IMR-90 (cell line): ENCODE measurements around the gene MAJIN. TPM values are rescaled to one million over a fixed set of nuclear protein-coding genes. Genes with fewer than 3 reads are reported as not detected.

Experiments
- ATAC-seq: fragments of 200-7000 bp; cut with Tn5 transposase; 2 replicates; pipeline ENCODE4 v1.9.1; 2020; ENCODE audit warnings: low read depth, mild to moderate bottlenecking, moderate library complexity
- BruUV-seq: library from RNA; stranded (reverse); fragments of 400-500 nt; replicated peaks from 2 replicates; lab custom pipeline; 2021; lab: Mats Ljungman, UMichigan
- CTCF ChIA-PET: fragments of 300-600 bp; formaldehyde crosslinking; extraction: SDS; loops from one replicate; lab custom pipeline; 2021; ENCODE audit warnings: antibody characterized with exemption; lab: Yijun Ruan, JAX
- POLR2A ChIA-PET: fragments of 300-600 bp; sonication (Branson Sonifier 250); formaldehyde crosslinking; loops from one replicate; lab custom pipeline; 2022; ENCODE audit warnings: antibody characterized with exemption; ENCODE audit not compliant: unreplicated experiment; lab: Charles Lee
- DNase-seq: peaks from one replicate; pipeline ENCODE4 v3.0.0; 2013
- H2AFZ ChIP-seq: replicated peaks from 2 replicates; pipeline ENCODE3; 2013; ENCODE audit warnings: low read length, mild to moderate bottlenecking; ENCODE audit not compliant: poor library complexity
- H2AK5ac ChIP-seq: 2 replicates; pipeline ENCODE4 v1.6.1; 2013; ENCODE audit warnings: low read depth, low read length, inconsistent platforms
- H2AK9ac ChIP-seq: replicated peaks from 2 replicates; pipeline ENCODE3; 2013; ENCODE audit warnings: mild to moderate bottlenecking, low read depth, low read length, moderate library complexity; ENCODE audit not compliant: poor library complexity
- H2BK120ac ChIP-seq: 2 replicates; pipeline ENCODE4 v1.6.1; 2013; ENCODE audit warnings: low read depth, low read length, inconsistent platforms
- H2BK15ac ChIP-seq: 3 replicates; pipeline ENCODE4 v1.6.1; 2013; ENCODE audit warnings: low read depth, low read length, inconsistent platforms
- H2BK20ac ChIP-seq: 2 replicates; pipeline ENCODE4 v1.6.1; 2013; ENCODE audit warnings: low read depth, mild to moderate bottlenecking, inconsistent platforms, low read length, moderate library complexity
- H2BK5ac ChIP-seq: 2 replicates; pipeline ENCODE4 v1.6.1; 2013; ENCODE audit warnings: mild to moderate bottlenecking, low read depth, low read length, inconsistent platforms; ENCODE audit not compliant: poor library complexity, severe bottlenecking
- H3K14ac ChIP-seq: replicated peaks from 2 replicates; pipeline ENCODE4 v1.6.1; 2013; ENCODE audit warnings: low read depth, low read length, inconsistent platforms
- H3K18ac ChIP-seq: 2 replicates; pipeline ENCODE4 v1.6.1; 2013; ENCODE audit warnings: low read depth, low read length, control low read depth
- H3K23ac ChIP-seq: 2 replicates; pipeline ENCODE4 v1.6.1; 2013; ENCODE audit warnings: low read depth, low read length, inconsistent platforms
- H3K27ac ChIP-seq: 2 replicates; pipeline ENCODE4 v1.5.1; 2013; ENCODE audit warnings: mild to moderate bottlenecking, control low read depth, low read length; ENCODE audit not compliant: insufficient read depth
- H3K27me3 ChIP-seq: 2 replicates; pipeline ENCODE4 v1.6.1; 2013; ENCODE audit warnings: low read length; ENCODE audit not compliant: control insufficient read depth, insufficient read depth
- H3K36me3 ChIP-seq: 2 replicates; pipeline ENCODE4 v1.6.1; 2013; ENCODE audit warnings: low read length, mixed read lengths; ENCODE audit not compliant: control insufficient read depth, insufficient read depth
- H3K4ac ChIP-seq: 2 replicates; pipeline ENCODE4 v1.6.1; 2013; ENCODE audit warnings: low read depth, low read length, inconsistent platforms
- H3K4me1 ChIP-seq: 2 replicates; pipeline ENCODE4 v1.6.1; 2013; ENCODE audit warnings: low read length, mixed read lengths; ENCODE audit not compliant: control insufficient read depth, insufficient read depth
- H3K4me2 ChIP-seq: 2 replicates; pipeline ENCODE4 v1.6.1; 2013; ENCODE audit warnings: low read depth, mild to moderate bottlenecking, control low read depth, low read length, moderate library complexity
- H3K4me3 ChIP-seq: 2 replicates; pipeline ENCODE4 v1.5.1; 2013; ENCODE audit warnings: low read depth, mild to moderate bottlenecking, control low read depth, low read length, moderate library complexity; ENCODE audit not compliant: insufficient read depth
- H3K56ac ChIP-seq: 2 replicates; pipeline ENCODE4 v1.6.1; 2013; ENCODE audit warnings: low read length, inconsistent platforms; ENCODE audit not compliant: insufficient read depth; ENCODE audit errors: extremely low read depth
- H3K79me1 ChIP-seq, 2 experiments: 2 replicates each; pipeline ENCODE4 v1.6.1; 2013; ENCODE audit warnings: low read length in 2 of 2, inconsistent platforms in 1 of 2, low read depth in 1 of 2
- H3K9ac ChIP-seq: 2 replicates; pipeline ENCODE4 v1.6.1; 2013; ENCODE audit warnings: low read depth, low read length, control low read depth
- H3K9me1 ChIP-seq: 2 replicates; pipeline ENCODE4 v1.6.1; 2013; ENCODE audit warnings: low read length, inconsistent platforms; ENCODE audit not compliant: insufficient read depth
- H3K9me3 ChIP-seq: 2 replicates; pipeline ENCODE4 v1.6.1; 2013; ENCODE audit warnings: low read length; ENCODE audit not compliant: control insufficient read depth, insufficient read depth
- H4K20me1 ChIP-seq: 2 replicates; pipeline ENCODE4 v1.6.1; 2013; ENCODE audit warnings: low read length, inconsistent platforms; ENCODE audit not compliant: insufficient read depth
- H4K5ac ChIP-seq: 2 replicates; pipeline ENCODE4 v1.6.1; 2013; ENCODE audit warnings: mild to moderate bottlenecking, low read depth, low read length, control low read depth
- H4K8ac ChIP-seq, 2 experiments: 2 replicates each; pipeline ENCODE4 v1.6.1; 2013; ENCODE audit warnings: low read depth in 2 of 2, low read length in 2 of 2, control low read depth in 1 of 2, inconsistent platforms in 1 of 2
- H4K91ac ChIP-seq: 2 replicates; pipeline ENCODE4 v1.6.1; 2013; ENCODE audit warnings: low read depth, low read length, inconsistent platforms; ENCODE audit not compliant: insufficient read depth
- CHD1 ChIP-seq: IDR thresholded peaks from 2 replicates; pipeline ENCODE4 v1.6.1; 2012; ENCODE audit warnings: low read depth, low read length, improper control_type of control experiment
- MAZ ChIP-seq: IDR thresholded peaks from 2 replicates; pipeline ENCODE4 v1.6.1; 2012; ENCODE audit warnings: low read depth, mild to moderate bottlenecking, low read length, improper control_type of control experiment, moderate library complexity, borderline replicate concordance
- MXI1 ChIP-seq: IDR thresholded peaks from 2 replicates; pipeline ENCODE4 v1.6.1; 2012; ENCODE audit warnings: low read depth, mild to moderate bottlenecking, low read length, moderate library complexity, borderline replicate concordance
- WGBS, 2 experiments: methylation state at CpG; one replicate each; pipeline versions ENCODE4 v1.1.5 to v1.1.7; 2013; ENCODE audit warnings: missing lambda C conversion rate in 2 of 2; ENCODE audit not compliant: insufficient read length in 1 of 2; ENCODE audit errors: extremely low coverage in 2 of 2; 5-methylcytosine and 5-hydroxymethylcytosine counted together
- dilution Hi-C: fragments of 300-500 bp; cut with HindIII; formaldehyde crosslinking; loops from one replicate; pipeline ENCODE4 v1.14.3; 2018; ENCODE audit warnings: low sequenced_read_pairs; ENCODE audit not compliant: unreplicated experiment
- in situ Hi-C: fragments of 300-500 bp; cut with MboI; formaldehyde crosslinking; loops from 3 replicates; pipeline ENCODE4 v1.14.3; 2019; ENCODE audit warnings: low sequenced_read_pairs, inconsistent platforms, mixed read lengths
- intact Hi-C: fragments of 100-400 bp; cut with micrococcal nuclease; formaldehyde crosslinking; loops from 2 replicates; pipeline ENCODE4 v1.10.0; 2022
- polyA plus RNA-seq, 3 experiments: library from polyadenylated mRNA; depleted of rRNA; stranded (reverse); fragments of >200 nt; gene quantifications; 2 replicates each; pipeline ENCODE4 v1.2.3, GENCODE V29; 2012; ENCODE audit warnings: low replicate concordance in 1 of 3
- total RNA-seq: library from RNA; depleted of rRNA; stranded (reverse); fragments of >200 nt; gene quantifications from 2 replicates; pipeline ENCODE4 v1.2.3, GENCODE V29; 2012

The MAJIN gene
- total and polyA plus RNA-seq, 2 of the 4 experiments (the other 2 are of a cell fraction) = not detected

- H4K5ac ChIP-seq = no peak overlapping the region
- no peak overlapping the region for H3K14ac ChIP-seq
- TF ChIP-seq MAZ = no peak
- no peak for TF ChIP-seq MXI1
- TF ChIP-seq CHD1 = no peak
- H2AFZ ChIP-seq = no peak overlapping the region
- H2BK120ac ChIP-seq = no peak overlapping the region
- no peak overlapping the region for H3K23ac ChIP-seq
- no TSS peak for BruUV-seq
- DNase-seq (peak; percentile 13), ATAC-seq (no peak)
- H2AK5ac ChIP-seq = no peak overlapping the region
- H3K36me3 ChIP-seq = peaks cover 62% of the 10 kb centered on the region
- ChIA-PET CTCF (no interaction called here), POLR2A (no interaction called here)
- no peaks in the 10 kb centered on the region for H4K20me1 ChIP-seq
- H2BK5ac ChIP-seq = no peak overlapping the region
- peak overlapping the region; percentile 42 for H2AK9ac ChIP-seq
- H3K18ac ChIP-seq = no peak overlapping the region
- no peaks in the 10 kb centered on the region for H3K27me3 ChIP-seq
- no peaks in the 10 kb centered on the region for H3K79me1 ChIP-seq
- in situ Hi-C loops (no loop called here), intact Hi-C loops (no loop called here), dilution Hi-C loops (no loop called here)
- no peak overlapping the region for H3K27ac ChIP-seq
- 93% methylated on average over 12 of the region's 14 CpGs; no CpG with 5 or more reads in 1 of the 2 experiments for WGBS, 2 experiments
- H3K4ac ChIP-seq = no peak overlapping the region
- H3K4me3 ChIP-seq = no peak overlapping the region
- no peak overlapping the region for H4K8ac ChIP-seq
- no peak overlapping the region for H2BK20ac ChIP-seq
- H4K91ac ChIP-seq = no peak overlapping the region
- no peaks in the 10 kb centered on the region for H3K4me1 ChIP-seq
- no peak overlapping the region for H2BK15ac ChIP-seq
- no peak overlapping the region for H3K56ac ChIP-seq
- no peak overlapping the region for H3K4me2 ChIP-seq
- no peaks in the 10 kb centered on the region for H3K9me3 ChIP-seq
- H3K9me1 ChIP-seq = no peaks in the 10 kb centered on the region
- H3K9ac ChIP-seq = no peak overlapping the region
Observed at GRCh38 chr11:64900263-64900678, 71.6 kb downstream of the MAJIN start.
